Epithelial cell of proximal tubule (primary cell): ENCODE results near the gene RYR2. TPM values are rescaled to one million over a fixed set of nuclear protein-coding genes. Genes with fewer than 3 reads are reported as not detected.
A peak's percentile ranks its signal among the peaks of the same experiment; 100 is the strongest.
"Not testable (repeated sequence)": the region's sequence is repeated elsewhere in the genome, so short reads cannot be mapped to it uniquely, and the experiment has no call there.

ENCODE experiments used
- DNase-seq: peaks from one replicate; pipeline ENCODE4 v3.0.0-alpha.2; 2011; ENCODE audit warnings: low read depth
- H3K4me3 ChIP-seq: 2 replicates; pipeline ENCODE4 v1.5.1; 2011; ENCODE audit warnings: low read depth, mild to moderate bottlenecking, low read length
- CTCF ChIP-seq: conservative IDR thresholded peaks from 2 replicates; pipeline ENCODE4 v1.5.1; 2012; ENCODE audit warnings: low read depth, mild to moderate bottlenecking, low read length
- total RNA-seq: library from RNA; depleted of rRNA; stranded (reverse); fragments of >200 nt; gene quantifications from 2 replicates; pipeline ENCODE4 v1.2.3, GENCODE V29; 2015

Gene RYR2
- total RNA-seq, 1 donor from 2014 or later = 0.63 TPM

GRCh38 chr1:237115035-237115434, 73.1 kb downstream of the RYR2 start:
- no peak overlapping the region for H3K4me3 ChIP-seq
- no peak for TF ChIP-seq CTCF
- no peak for DNase-seq

DNA sequence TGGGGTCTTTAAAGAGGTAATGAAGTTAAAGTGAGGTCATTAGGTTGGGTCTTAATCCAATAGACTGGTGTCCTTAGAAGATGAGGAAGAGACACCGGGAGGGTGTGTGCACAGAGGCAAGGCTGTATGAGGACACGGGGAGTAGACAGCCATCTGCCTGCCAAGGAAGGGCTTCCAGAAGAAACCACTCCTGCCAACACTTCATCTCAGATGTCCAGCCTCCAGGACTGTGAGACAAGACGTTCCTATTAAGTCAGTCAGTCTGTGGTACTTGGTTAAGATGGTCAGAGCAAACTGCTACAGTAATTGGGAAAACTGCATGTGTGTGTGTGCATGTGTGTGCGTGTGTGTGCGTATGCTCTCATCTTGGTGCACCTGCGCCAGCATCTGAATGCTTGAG, 77.1 kb downstream of the RYR2 start:
- TF ChIP-seq CTCF = no peak
- H3K4me3 ChIP-seq = no peak overlapping the region
- DNase-seq = no peak

DNA sequence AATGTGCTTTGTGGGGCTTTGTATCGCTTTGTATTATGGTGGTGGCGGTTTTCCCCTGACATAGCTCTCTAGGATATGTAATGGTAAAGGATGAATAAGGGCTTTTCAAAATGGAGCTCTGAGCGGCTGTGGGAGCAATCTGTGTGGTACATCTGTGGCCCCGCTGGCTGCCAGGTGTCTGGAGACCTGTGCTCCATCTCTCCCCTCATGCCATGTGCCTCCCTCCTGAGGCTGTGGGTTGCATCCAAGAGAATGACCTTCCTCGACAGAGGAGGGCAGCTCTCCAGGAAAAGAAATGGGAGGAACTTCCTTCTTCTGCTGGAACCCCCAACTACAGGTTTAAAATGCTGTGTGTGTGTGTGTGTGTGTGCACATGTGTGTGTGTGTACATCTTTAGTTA, 78.7 kb downstream of the RYR2 start:
- no peak overlapping the region for H3K4me3 ChIP-seq
- no peak for DNase-seq
- TF ChIP-seq CTCF = no peak

GRCh38 chr1:237124856-237125462, 83.0 kb downstream of the RYR2 start:
- peak; percentile 3 for DNase-seq
- no peak overlapping the region for H3K4me3 ChIP-seq
- TF ChIP-seq CTCF = peak; percentile 62

GRCh38 chr1:237126180-237126579, 84.2 kb downstream of the RYR2 start:
- H3K4me3 ChIP-seq = no peak overlapping the region
- DNase-seq = no peak
- no peak for TF ChIP-seq CTCF

DNA sequence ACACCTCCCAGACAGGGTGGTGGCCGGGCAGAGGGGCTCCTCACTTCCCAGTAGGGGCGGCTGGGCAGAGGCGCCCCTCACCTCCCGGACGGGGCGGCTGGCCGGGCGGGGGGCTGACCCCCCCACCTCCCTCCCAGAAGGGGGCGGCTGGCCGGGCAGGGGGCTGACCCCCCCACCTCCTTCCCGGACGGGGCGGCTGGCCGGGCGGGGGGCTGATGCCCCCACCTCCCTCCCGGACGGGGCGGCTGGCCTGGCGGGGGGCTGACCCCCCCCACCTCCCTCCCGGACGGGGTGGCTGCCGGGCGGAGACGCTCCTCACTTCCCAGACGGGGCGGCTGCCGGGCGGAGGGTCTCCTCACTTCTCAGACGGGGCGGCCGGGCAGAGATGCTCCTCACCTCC, 85.3 kb downstream of the RYR2 start:
- DNase-seq = not testable (repeated sequence)

DNA sequence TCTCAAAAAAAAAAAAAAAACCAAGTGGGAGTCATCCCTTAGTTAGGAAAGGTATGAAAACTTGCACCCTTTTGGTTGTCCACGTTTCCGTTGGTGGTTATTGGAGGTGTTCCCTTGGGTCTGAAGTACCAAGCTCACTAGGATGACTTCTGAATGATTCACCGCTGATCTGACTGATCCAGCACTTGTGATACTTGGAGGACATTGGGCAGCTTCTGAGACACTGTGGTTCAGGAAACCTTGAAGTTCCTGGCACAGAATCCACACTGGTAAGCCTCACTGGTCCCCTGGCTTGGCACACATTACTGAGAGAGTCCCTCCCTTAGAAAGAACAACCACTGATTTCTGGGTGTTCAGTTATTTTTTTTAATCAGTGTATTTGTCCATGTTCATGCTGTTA, 91.9 kb downstream of the RYR2 start:
- DNase-seq = no peak
- no peak overlapping the region for H3K4me3 ChIP-seq
- no peak for TF ChIP-seq CTCF

More for the DNA sequence above, 85.3 kb downstream of the RYR2 start:
- not testable (repeated sequence) for H3K4me3 ChIP-seq
